Spinal cord (tissue), 10 donors: Measurements from ENCODE around the gene MCM3AP. TPM values are rescaled to one million over a fixed set of nuclear protein-coding genes. Genes with fewer than 3 reads are reported as not detected.
"Not testable (repeated sequence)": the region's sequence is repeated elsewhere in the genome, so short reads cannot be mapped to it uniquely, and the experiment has no call there.

Experiments
- DNase-seq, 6 donors: peaks; one replicate each; pipeline versions ENCODE4 v3.0.0 to v3.0.0-alpha.2; 2013 to 2015; ENCODE audit warnings: low spot score in 6 of 6, low read depth in 4 of 6
- H3K27ac ChIP-seq: one replicate; pipeline ENCODE4 v1.5.1; 2013; ENCODE audit warnings: low read depth, low read length, control low read depth
- H3K27me3 ChIP-seq: one replicate; pipeline ENCODE4 v1.6.1; 2013; ENCODE audit warnings: low read length; ENCODE audit not compliant: control insufficient read depth, insufficient read depth
- H3K36me3 ChIP-seq: one replicate; pipeline ENCODE4 v1.6.1; 2013; ENCODE audit warnings: low read length; ENCODE audit not compliant: control insufficient read depth, insufficient read depth
- H3K4me1 ChIP-seq: one replicate; pipeline ENCODE4 v1.6.1; 2013; ENCODE audit warnings: low read length; ENCODE audit not compliant: control insufficient read depth, insufficient read depth
- H3K4me3 ChIP-seq: one replicate; pipeline ENCODE4 v1.5.1; 2013; ENCODE audit warnings: low read depth, low read length, control low read depth
- H3K9me3 ChIP-seq: one replicate; pipeline ENCODE4 v1.6.1; 2013; ENCODE audit warnings: low read length; ENCODE audit not compliant: control insufficient read depth, insufficient read depth
- whole genome bisulfite sequencing: methylation state at CpG from one replicate; pipeline ENCODE4 v1.1.5; 2013; ENCODE audit warnings: missing lambda C conversion rate; ENCODE audit not compliant: insufficient coverage; 5-methylcytosine and 5-hydroxymethylcytosine counted together
- polyA plus RNA-seq, 2 donors: library from polyadenylated mRNA; unstranded; fragments of 120-200 nt; gene quantifications; one replicate each; pipeline ENCODE4 v1.2.1, GENCODE V29; 2013; ENCODE audit not compliant: insufficient read length in 2 of 2
- total RNA-seq, 2 donors: library from RNA; depleted of rRNA in 1 of 2; stranded (reverse); fragments of 120-200 nt in 1 of 2; fragments of >200 nt in 1 of 2; gene quantifications; one replicate each; pipeline versions ENCODE4 v1.2.3 to v1.2.4, GENCODE V29; 2013 to 2014
- donor health status: healthy.

MCM3AP gene
- total and polyA plus RNA-seq, 4 donors: 62.0 to 80.8 (median 71.2) TPM

GRCh38 chr21:46248827-46249226 is 36.6 kb downstream of the MCM3AP start:
- no peaks in the 10 kb centered on the region for H3K9me3 ChIP-seq
- H3K4me1 ChIP-seq: no peaks in the 10 kb centered on the region
- H3K36me3 ChIP-seq: peaks cover 74% of the 10 kb centered on the region
- 91% methylated on average over 1 of the region's 2 CpGs for WGBS
- H3K27me3 ChIP-seq: no peaks in the 10 kb centered on the region
- no peak overlapping the region for H3K4me3 ChIP-seq
- no peak for DNase-seq
- no peak overlapping the region for H3K27ac ChIP-seq

- Histone ChIP-seq H3K36me3 (peaks cover 75% of the 10 kb centered on the region), H3K4me1 (no peaks in the 10 kb centered on the region), H3K27ac (no peak overlapping the region), H3K9me3 (no peaks in the 10 kb centered on the region), H3K4me3 (no peak overlapping the region), H3K27me3 (no peaks in the 10 kb centered on the region)
- WGBS: no CpG with 5 or more reads among the region's 1 CpG
- no peak for DNase-seq
These were observed 37.0 kb downstream of the MCM3AP start for GRCh38 chr21:46248422-46248782.

GRCh38 chr21:46247699-46248421 is 37.6 kb downstream of the MCM3AP start:
- no peak overlapping the region for H3K27ac ChIP-seq
- no peak overlapping the region for H3K4me3 ChIP-seq
- no peaks in the 10 kb centered on the region for H3K27me3 ChIP-seq
- H3K9me3 ChIP-seq: no peaks in the 10 kb centered on the region
- H3K4me1 ChIP-seq: no peaks in the 10 kb centered on the region
- peaks cover 80% of the 10 kb centered on the region for H3K36me3 ChIP-seq
- DNase-seq: no peak
- 100% methylated on average over 3 of the region's 3 CpGs for WGBS

GRCh38 chr21:46246345-46246744 is 39.1 kb downstream of the MCM3AP start:
- Histone ChIP-seq H3K9me3 (no peaks in the 10 kb centered on the region), H3K27me3 (no peaks in the 10 kb centered on the region), H3K4me1 (no peaks in the 10 kb centered on the region), H3K4me3 (no peak overlapping the region), H3K36me3 (peaks cover 72% of the 10 kb centered on the region), H3K27ac (no peak overlapping the region)
- 93% methylated on average over 6 of the region's 6 CpGs for WGBS
- no peak for DNase-seq

- Histone ChIP-seq H3K4me1 (no peaks in the 10 kb centered on the region), H3K9me3 (no peaks in the 10 kb centered on the region), H3K4me3 (no peak overlapping the region), H3K27ac (no peak overlapping the region), H3K36me3 (peaks cover 74% of the 10 kb centered on the region), H3K27me3 (no peaks in the 10 kb centered on the region)
- WGBS: no CpG with 5 or more reads among the region's 3 CpGs
- DNase-seq: no peak
These were observed 40.0 kb downstream of the MCM3AP start for GRCh38 chr21:46245213-46245915.

- DNase-seq: no peak
- 91% methylated on average over 8 of the region's 8 CpGs for WGBS
- H3K27me3 ChIP-seq: no peaks in the 10 kb centered on the region
- no peak overlapping the region for H3K27ac ChIP-seq
- H3K9me3 ChIP-seq: no peaks in the 10 kb centered on the region
- peaks cover 76% of the 10 kb centered on the region for H3K36me3 ChIP-seq
- H3K4me3 ChIP-seq: no peak overlapping the region
- no peaks in the 10 kb centered on the region for H3K4me1 ChIP-seq
These were observed 40.8 kb downstream of the MCM3AP start for GRCh38 chr21:46244602-46245001.

- H3K27ac ChIP-seq: no peak overlapping the region
- no peak for DNase-seq
- H3K27me3 ChIP-seq: no peaks in the 10 kb centered on the region
- no peaks in the 10 kb centered on the region for H3K9me3 ChIP-seq
- H3K4me3 ChIP-seq: no peak overlapping the region
- peaks cover 78% of the 10 kb centered on the region for H3K36me3 ChIP-seq
- WGBS: 97% methylated on average over 2 of the region's 3 CpGs
- no peaks in the 10 kb centered on the region for H3K4me1 ChIP-seq
These were observed 41.5 kb downstream of the MCM3AP start for GRCh38 chr21:46243960-46244361.

GRCh38 chr21:46243325-46243724 is 42.1 kb downstream of the MCM3AP start:
- no peaks in the 10 kb centered on the region for H3K27me3 ChIP-seq
- no peaks in the 10 kb centered on the region for H3K9me3 ChIP-seq
- H3K36me3 ChIP-seq: peaks cover 76% of the 10 kb centered on the region
- no peaks in the 10 kb centered on the region for H3K4me1 ChIP-seq
- H3K4me3 ChIP-seq: no peak overlapping the region
- DNase-seq: no peak
- 98% methylated on average over 8 of the region's 8 CpGs for WGBS
- H3K27ac ChIP-seq: no peak overlapping the region

- peaks cover 60% of the 10 kb centered on the region for H3K36me3 ChIP-seq
- not testable (repeated sequence) for H3K4me3 ChIP-seq, H3K9me3 ChIP-seq, H3K4me1 ChIP-seq, DNase-seq, H3K27ac ChIP-seq, H3K27me3 ChIP-seq
- WGBS: no CpG with 5 or more reads among the region's 1 CpG
These were observed 43.8 kb downstream of the MCM3AP start for GRCh38 chr21:46241577-46241976.

GRCh38 chr21:46239817-46240325 is 45.5 kb downstream of the MCM3AP start:
- Histone ChIP-seq H3K36me3 (peaks cover 55% of the 10 kb centered on the region), H3K27me3 (no peaks in the 10 kb centered on the region), H3K4me3 (no peak overlapping the region), H3K4me1 (no peaks in the 10 kb centered on the region), H3K27ac (no peak overlapping the region), H3K9me3 (no peaks in the 10 kb centered on the region)
- no peak for DNase-seq
- WGBS: 90% methylated on average over 7 of the region's 7 CpGs
